Amniotic epithelial cell (primary cell): ENCODE results near the gene TTC28.
"Not testable (repeated sequence)": the region's sequence is repeated elsewhere in the genome, so short reads cannot be mapped to it uniquely, and the experiment has no call there.

Experiments used
- DNase-seq: peaks from one replicate; pipeline ENCODE4 v3.0.0-alpha.2; 2010; ENCODE audit warnings: low read depth

The TTC28 gene

DNA sequence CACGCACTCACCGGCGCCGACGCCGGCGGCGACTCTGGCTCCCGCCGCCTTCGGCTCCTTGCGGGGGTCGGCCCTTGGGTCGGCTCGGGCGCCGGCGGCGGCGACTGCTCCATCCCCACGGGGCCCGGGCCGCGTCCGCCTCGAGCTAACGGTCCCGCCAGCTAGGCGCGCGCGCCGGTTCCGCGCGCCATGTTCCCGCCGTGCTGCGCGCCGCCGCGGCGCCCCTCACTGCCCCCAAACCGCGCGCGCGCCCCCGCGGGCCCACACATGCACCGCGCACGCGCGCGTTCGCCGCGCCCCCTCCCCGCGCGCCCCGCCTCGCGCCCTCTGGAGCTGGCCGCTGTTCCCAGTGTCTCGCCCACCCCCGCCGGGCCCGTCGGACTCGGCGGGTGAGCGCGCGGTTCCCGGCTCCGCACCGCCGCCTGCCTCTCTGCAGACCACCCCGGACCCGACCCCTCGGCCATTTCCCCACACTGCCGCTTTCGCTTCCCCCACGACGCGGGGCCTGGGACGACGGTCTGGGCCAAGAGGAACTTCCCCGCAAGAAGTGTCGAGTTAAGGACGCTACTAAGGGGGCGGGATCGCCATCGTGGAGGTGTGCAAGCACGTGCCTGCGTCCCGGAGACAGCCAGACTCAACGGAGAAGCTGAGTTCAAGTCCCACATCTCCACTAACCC is at the start of gene TTC28:
TSS of gene TTC28 (minus strand) at position 230 of the 677 bp plus-strand sequence. CDS start at position 113, 117 bp downstream.
- DNase-seq, result peak; percentile 68

DNA sequence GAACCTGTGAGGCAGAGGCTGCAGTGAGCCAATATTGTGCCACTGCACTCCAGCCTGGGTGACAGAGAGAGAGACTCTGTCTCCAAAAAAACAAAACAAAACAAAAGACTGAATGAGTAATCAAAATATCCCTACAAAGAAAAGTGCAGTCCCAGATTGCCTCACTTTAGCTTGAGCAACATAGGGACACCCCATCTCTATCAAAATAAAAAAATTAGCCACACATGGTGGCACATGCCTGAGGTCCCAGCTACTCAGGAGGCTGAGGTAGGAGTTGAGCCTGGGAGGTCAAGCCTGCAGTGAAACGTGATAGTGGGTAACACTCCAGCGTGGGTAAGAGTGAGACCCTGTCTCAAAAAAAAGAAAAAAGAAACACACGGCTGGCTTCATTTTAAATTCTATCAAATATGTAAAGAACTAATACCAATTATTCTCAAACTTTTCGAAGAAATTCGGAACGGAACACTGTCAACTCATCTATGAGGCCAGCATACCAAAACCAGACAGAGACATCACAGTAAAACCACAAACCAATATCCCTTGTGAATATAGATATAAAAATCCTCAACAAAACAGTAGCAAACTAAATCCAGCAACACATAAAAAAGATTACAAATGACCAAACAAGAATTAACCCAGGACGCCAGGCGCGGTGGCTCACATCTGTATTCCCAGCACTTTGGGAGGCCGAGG is 49.1 kb upstream of the TTC28 start:
- DNase-seq, result peak; percentile 36

DNA sequence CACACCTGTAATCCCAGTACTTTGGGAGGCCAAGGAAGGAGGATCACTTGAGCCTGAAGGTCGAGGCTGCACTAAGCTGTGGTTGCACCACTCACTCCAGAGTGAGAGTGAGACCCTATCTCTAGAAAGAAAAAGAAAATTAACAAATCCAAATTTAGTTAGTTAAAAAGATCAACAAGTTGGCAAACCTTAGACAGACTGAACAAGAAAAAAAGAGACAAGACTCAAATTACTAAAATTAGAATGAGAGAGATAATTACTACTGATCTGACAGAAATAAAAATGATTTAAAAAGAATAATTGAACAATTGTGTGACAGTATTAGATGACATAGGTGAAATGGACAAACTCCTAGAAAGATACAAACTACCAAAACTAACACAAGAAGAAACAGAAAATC is 48.4 kb upstream of the TTC28 start:
- DNase-seq, result no peak

DNA sequence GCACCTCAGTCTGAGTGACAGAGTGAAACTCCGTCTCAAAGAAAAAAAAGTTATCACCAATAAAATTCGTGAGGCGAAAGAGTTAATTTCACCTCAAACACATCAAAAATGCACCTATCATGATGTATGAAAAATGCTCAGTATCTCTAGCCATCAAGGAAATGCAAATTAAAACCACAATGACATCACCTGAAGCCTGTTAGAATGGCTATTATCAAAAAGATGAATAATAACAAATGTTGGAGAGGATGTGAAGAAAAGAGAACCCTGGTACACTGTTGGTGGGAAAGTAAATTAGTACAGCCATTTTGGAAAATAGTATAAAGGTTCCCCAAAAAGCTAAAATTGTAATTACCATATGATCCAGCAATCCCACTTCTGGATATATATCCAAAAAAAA is 38.4 kb upstream of the TTC28 start:
- no peak for DNase-seq

DNA sequence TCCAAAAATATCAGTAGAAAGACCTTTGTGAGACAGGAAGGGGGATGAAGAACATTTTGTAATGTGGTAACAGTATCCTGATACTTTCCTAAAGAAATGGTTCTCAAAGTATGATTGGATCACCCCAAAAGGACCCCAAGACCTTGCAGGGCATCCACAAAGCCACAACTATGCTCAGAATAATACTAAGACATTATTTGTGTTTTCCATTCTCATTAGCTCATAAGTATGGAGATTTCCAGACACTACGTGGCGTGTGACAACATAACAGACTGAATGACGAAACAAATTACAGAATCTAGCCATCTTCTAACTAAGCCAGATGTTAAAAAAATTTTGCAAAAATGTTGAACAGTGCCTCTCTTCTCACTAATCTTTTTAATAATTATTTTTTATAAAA is 37.0 kb upstream of the TTC28 start:
- DNase-seq, result peak; percentile 51

DNA sequence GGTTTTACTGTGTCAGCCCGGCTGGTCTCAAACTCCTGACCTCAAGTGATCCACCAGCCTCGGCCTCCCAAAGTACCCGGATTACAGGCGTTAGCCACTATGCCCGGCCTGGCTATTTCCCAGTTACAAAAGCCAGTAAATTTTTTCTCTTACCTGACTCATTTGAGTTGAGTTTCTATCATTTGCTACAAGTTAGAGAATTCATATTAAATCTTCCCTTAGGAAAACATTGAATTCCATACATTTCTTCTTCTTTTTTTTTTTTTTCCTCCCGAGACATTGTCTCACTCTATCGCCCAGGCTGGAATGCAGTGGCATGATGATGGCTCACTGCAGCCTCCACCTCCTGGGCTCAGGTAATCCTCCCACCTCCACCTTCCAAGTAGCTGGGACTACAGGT is 36.0 kb upstream of the TTC28 start:
- DNase-seq, result no peak

DNA sequence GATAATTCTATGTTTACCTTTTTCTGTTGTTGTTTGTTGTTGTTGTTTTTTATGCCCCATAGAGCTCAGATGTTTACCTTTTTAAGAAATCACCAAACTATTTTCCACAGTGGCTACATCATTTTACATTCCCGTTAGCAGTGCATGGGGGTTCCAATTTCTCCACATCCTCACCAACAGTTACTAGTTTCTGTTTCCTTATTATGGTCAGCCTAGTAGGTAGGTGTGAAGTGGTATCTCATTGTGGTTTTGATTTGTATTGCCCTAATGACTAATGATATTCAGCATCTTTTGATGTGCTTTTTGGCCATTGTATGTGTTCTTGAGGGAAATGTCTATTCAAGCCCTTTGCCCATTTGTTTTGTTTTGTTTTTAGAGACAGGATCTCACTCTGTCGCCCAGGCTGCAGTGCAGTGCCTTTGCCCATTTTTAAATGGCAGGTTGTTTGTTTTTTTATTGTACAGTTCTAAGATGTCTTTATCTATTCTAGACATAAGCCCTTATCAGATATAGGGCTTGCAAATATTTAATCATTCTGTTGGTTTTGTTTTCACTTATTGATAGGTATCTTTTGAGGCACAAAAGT is 34.5 kb upstream of the TTC28 start:
- DNase-seq, result peak; percentile 33

DNA sequence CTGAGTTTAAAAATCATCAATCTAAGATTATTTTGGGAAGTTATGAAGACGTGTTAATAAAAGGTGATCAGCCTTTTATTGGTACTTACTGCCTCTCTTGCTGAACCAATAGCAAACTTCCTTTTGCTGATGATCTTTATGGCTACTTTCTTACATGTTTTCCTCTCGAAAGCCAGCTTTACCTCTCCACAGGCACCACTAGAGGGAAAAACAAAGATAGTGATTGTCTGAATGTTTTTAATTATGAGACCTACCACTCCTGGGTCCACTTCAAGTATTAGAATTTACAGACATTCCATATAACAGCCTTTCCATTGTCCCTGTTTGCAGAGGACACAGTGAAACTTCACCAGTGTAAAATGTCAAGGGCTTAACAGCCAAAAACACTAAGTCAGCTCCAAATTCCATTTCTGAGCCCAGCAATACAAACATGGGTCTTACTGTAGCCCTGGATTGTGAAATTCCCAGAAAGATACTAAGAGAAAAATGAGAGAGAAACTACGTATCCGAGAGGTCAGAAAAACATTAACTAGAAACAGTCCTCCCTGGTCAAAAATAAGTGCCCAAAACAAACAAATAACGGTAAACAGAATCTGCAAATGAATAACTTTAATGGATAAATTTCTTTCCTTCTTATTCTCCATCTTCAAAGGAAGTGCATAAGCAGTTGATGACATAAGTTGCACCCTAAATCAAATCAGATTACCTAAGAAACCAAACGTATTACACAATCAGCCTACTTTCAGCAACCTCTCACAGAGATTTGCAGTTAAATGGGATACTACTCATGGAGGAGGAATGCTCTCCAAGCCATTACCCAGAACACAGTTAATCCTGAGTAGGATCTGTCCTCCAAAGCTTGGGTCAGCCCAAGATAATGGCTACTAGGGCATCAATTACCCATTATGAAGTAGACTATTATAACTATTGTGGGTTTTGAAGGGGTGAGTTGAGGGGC is 32.5 kb upstream of the TTC28 start:
- DNase-seq, result peak; percentile 99

DNA sequence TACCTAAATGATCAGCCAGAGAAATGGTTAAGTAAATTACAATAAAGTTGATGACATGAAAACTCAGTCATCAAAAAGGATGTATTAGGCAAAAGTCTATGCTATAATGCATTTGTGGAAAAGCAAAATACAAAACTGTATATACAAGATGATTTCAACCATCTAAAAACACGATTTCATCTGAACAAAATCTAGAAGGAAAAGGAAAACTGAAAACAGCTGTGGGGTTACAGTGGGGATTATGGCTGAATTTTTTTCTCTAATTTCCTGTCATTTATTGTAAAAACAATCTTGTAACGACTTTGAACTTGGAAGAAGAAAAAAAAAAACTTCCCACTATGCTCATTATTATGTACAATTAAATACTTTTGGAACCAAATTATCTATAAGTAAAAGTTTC is 31.7 kb upstream of the TTC28 start:
- no peak for DNase-seq

DNA sequence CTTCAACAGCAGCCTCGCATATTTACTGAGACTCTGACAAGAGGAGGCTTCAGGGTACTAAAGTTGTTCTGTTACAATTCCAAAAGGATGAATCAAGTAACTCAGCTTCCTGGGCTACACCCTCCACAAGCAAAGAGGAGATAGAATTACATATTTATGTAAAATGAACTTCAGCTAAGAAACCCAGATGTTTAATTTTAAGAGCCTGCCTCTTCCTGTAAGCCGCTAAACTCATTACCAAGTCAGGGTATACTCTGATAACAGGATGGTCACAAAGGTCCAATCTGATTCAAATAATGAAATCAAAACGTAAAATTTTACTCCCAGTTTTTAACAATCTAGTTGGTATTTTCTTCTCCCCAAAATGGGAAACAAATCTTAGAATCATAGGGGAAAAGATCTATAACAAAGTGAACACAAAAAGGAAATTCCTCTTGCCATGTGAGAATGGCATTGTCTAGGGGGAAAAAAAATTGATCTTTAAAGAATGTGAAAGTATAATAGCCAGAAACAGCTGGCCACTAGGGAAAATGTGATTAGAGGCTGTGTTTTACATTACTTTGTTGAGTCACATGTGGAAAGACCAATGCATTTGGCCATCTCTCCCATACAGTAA is 31.0 kb upstream of the TTC28 start:
- peak; percentile 85 for DNase-seq

DNA sequence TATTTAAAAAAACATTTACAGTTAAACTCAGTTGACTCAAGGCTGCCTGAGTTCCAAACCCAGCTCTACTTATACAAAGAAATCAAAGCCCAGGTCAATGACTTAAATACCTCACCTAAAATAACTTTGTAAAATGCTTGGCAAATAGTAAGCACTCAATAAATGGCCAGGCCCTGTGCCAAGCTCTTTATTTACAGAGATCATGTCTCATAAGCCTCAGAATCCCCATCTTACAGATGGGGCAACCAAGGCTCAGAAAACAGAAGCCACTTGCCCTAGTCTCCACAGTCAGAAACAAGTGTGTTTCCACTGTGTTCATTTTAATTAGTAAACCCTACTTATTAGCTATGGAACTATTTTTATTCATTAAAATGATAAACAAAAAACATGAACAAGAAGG is 30.5 kb upstream of the TTC28 start:
- DNase-seq, result no peak

DNA sequence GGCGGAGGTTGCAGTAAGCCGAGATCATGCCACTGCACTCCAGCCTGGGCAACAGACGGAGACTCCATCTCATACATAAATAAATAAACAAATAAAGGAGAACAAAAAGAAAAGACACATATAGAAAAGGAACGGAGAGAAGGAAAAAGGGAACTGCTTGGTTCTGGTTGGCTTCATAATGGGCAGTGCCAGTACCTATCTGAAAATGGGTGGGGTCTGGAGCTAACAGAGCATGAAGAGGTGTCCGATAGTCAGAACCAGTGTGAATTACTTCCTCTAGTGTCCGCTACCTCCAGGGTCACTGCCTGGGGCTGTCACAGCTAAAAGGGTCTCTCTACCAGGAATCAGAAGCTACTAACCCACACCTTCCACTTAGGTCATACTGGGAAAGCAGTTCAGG is 27.2 kb upstream of the TTC28 start:
- DNase-seq, result no peak

DNA sequence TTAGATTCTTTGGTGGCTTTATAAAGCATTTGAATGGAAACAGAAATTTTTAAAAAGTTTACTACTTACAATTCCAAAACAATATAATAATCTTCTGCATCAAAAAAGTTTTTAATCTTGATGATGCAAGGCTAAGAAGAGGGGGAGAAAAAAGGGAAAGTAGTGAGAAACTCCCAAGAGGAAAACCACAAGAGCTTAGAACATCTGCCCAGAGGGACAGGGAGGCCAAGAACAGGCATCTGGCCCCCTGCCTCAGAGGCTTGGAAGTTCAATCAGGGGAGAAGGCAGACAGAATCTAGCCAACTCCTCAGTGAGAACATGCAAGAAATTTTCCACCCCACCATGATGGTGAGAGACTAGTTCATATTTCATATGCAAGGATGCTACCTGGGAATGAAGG is 23.8 kb upstream of the TTC28 start:
- DNase-seq, result peak; percentile 79

DNA sequence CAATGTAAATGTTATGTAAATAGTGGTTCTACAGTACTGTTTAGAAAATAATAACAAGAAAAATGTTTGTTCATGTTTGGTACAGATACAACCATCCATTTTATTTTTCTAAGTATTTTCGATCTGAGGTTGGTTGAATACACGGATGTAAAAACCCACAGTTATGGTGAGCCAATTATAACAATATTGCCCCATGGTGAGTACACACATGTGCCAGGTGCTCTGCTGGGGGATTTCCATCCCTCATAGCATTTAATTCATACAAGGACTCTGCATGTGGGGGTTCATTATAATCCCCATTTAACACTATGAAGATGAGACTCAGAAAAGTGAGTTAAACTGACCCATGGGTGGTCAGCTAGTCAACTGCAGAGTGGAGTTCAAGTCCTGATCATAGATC is 23.3 kb upstream of the TTC28 start:
- DNase-seq, result no peak

DNA sequence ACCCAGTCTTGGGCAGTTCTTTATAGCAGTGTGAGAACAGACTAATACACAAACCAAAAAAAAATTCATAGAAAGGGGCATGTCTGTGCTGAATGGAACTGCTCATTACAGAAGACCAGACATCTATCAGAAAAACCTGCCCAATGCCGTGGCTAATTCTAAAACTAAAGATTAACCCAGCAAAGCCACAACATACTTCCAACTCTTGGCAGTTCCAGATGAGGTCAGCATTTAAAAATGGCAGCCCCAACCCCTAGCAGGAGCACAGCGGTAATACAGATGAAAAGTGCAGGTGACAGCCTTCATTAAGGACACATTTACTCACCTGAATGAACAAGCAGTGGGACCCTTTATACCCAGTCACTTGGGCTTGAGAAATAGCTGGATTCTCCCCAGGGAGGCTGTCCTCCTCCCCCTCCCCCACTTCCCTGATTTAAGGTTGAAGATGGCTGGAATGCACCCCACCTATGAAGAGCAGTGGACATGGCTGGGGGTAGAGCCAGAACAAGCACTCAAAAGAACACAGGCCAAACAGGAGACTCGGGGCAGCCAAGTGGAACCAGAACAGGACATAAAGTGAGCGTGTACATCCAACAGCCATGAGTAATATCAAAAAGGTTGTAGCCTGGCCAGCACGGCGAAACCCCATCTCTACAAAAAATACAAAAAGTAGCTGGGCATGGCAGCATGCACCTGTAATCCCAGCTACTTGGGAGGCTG is 13.6 kb upstream of the TTC28 start:
- not testable (repeated sequence) for DNase-seq

DNA sequence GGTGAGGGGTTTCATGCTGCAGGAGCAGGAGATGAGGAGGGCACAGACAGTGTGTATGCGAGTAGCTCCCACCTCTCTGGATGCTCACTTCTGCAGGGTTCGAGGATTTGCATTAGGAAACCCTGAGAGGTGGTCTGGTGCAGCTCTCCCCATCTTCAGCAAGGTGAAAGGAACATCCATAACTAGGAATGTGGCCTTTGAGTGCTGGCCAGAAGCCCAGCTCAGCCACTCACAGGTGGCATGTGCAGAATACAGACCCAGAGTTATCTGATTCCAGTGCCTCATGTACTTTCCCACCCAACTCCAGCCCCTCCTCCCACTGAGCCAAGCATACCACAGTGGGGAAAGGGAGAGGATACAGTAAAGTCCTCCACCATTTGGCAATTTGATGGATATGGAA is 10.2 kb upstream of the TTC28 start:
- DNase-seq, result not testable (repeated sequence)

DNA sequence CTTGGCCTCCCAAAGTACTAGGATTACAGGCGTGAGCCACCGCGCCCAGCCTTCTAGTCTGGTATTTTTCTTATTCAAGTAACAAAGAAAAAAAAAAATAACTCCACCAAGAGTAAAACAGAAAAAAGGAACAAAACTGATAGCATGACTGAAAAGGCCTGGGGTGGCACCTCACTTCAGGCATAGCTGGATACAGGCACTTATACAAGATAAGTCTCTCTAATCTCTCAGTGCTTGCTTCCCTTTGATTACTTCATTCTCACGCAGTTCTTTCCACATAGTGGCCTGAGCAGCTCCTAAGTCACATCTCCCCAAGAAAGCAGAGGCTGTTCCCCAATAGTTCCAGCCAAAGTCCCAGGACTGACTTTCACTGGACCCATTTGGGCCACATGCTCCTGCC is 3.3 kb upstream of the TTC28 start:
- DNase-seq, result not testable (repeated sequence)

DNA sequence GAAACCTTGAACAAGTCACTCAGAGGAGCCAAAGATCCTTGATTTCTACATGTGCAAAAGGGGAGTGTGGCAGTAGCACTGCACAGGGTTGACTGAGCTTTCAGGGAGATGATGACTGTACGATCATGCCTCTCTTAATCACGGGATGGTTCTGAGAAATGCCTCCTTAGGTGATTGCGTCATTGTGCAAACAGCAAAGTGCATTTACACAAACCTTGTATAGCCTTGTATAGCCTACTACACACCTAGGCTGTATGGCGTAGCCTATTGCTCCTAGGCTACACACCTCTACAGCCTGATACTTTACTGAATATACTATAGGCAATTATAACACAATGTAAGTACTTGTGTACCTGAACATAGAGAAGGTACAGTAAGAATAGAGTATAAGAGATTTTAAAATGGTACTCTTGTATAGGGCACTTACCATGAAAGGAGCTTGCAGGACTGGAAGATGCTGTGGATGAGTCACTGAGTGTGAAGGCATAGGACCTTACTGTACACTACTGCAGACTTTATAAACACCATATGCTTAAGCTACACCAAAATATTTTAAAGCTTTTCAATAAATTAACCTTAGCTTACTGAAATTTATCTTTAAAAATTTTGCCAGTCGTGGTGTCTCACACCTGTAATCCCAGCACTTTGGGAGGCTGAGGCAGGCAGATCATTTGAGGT is 1.3 kb upstream of the TTC28 start:
- peak; percentile 82 for DNase-seq

DNA sequence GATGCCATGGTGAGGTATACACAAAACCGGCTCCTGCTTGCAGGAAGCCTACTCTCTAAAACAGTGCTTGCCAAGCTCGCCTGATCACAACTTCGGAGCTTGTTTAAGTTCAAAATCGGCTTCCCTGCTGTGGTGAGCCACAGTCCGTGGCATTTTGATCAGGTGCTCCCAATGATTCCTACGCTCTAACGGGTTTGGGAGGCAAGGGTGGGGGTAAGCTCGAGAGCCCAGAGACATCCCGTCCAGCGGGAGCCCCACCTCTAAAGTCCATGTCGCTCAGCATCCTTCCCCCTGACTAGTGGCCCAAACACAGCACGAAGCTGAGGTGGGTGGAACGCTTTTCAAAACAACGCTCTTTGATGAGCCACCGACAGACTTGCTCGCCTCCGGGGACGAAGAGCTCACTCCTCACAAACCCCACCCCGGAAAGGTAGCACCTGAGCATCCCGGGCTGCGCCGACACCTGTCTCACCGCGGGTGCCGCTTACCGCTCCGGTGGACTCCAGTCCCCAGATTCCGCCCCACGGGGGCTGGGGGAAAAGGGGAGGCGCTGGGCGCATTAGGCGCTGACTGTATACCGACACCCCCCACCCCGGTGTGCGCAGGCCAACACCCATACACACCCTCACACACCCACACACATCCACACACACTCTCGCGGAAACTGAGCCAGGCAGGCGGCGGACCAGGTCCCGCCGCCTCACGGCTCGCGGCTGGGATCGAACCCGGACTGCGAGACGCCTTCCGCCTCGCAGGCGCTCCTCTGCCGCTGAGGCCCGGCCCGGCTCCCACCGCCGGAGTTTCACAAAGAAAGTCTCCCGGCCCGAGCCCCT is 646 bp downstream of the TTC28 start:
- DNase-seq, result not testable (repeated sequence)

DNA sequence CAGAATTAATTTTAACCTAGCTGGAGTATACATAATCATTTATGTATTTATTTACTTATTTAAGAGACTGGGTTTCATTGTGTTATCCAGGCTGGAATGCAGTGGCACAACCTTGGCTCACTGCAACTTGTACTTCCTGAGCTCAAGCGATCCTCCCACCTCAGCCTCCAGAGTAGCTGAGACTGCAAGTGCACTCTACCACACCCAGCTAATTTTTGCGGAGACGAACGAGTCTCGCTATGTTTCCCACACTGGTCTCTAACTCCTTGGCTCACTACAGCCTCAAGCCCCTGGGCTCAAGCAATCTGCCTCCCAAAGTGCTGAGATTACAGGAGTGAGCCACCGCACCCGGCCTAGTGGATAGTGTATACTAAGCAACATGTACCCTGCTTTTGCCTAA is 1.5 kb downstream of the TTC28 start:
- DNase-seq, result not testable (repeated sequence)
